ENCODE data around the gene CASP9.

GRCh38 chr1:15475752-15476314 is 48.2 kb downstream of the CASP9 start, which contains the start of gene CELA2B:
- TF ChIP-seq POLR2A (IDR thresholded peaks at IDR 0.05) (no peak), CTCF (IDR thresholded peaks at IDR 0.05) (no peak), EP300 (IDR thresholded peaks at IDR 0.05) (no peak), POLR2AphosphoS5 (IDR thresholded peaks at IDR 0.05) (no peak)
